BLaER1 (cell line): ENCODE measurements around the gene DGKB.

Source experiments
- H3K27ac ChIP-seq: shearing (Covaris generic); formaldehyde crosslinking; 2 replicates; pipeline ENCODE4 v1.8.1; 2022
- H3K27me3 ChIP-seq: shearing (Covaris generic); formaldehyde crosslinking; 2 replicates; pipeline ENCODE4 v1.8.1; 2022
- H3K36me3 ChIP-seq: shearing (Covaris generic); formaldehyde crosslinking; 2 replicates; pipeline ENCODE4 v1.8.1; 2022
- H3K4me1 ChIP-seq: shearing (Covaris generic); formaldehyde crosslinking; 2 replicates; pipeline ENCODE4 v1.8.1; 2022
- H3K4me2 ChIP-seq: shearing (Covaris generic); formaldehyde crosslinking; 2 replicates; pipeline ENCODE4 v1.8.1; 2022
- H3K4me3 ChIP-seq: shearing (Covaris generic); formaldehyde crosslinking; 2 replicates; pipeline ENCODE4 v1.8.1; 2022
- H3K9ac ChIP-seq: shearing (Covaris generic); formaldehyde crosslinking; 2 replicates; pipeline ENCODE4 v1.8.1; 2022
- H3K9me3 ChIP-seq: shearing (Covaris generic); formaldehyde crosslinking; 2 replicates; pipeline ENCODE4 v1.8.1; 2022
- H4K20me1 ChIP-seq: shearing (Covaris generic); formaldehyde crosslinking; 2 replicates; pipeline ENCODE4 v1.8.1; 2022
- Cebpa-rat ChIP-seq: shearing (Covaris generic); IDR thresholded peaks from 2 replicates; pipeline ENCODE4 v1.8.1; 2022

The DGKB gene

DNA sequence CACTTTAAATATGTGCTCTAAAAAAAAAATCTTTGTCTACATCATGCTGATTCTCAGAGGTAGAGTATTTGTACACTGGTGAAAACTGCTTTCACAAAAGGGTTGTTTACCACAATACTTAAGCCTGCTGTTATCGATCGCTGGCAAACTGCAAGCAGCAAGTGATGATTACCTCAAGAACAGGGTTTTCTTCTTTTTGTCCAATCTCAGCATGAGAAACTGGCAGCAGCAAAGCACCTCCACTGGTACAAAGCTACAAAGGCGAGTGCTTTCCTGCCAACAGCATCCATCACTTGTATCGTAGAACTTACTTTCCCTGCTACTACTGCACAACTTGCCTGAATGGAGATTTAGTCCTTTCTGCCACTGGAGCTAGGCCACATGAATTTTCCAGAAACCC is 276.5 kb downstream of the DGKB start:
- Histone ChIP-seq H3K27me3 (no peaks in the 10 kb centered on the region), H3K36me3 (no peaks in the 10 kb centered on the region), H3K27ac (no peak overlapping the region), H4K20me1 (no peaks in the 10 kb centered on the region), H3K4me2 (no peak overlapping the region), H3K4me3 (no peak overlapping the region), H3K9me3 (no peaks in the 10 kb centered on the region), H3K9ac (no peak overlapping the region), H3K4me1 (no peaks in the 10 kb centered on the region)
- TF ChIP-seq Cebpa-rat: no peak

DNA sequence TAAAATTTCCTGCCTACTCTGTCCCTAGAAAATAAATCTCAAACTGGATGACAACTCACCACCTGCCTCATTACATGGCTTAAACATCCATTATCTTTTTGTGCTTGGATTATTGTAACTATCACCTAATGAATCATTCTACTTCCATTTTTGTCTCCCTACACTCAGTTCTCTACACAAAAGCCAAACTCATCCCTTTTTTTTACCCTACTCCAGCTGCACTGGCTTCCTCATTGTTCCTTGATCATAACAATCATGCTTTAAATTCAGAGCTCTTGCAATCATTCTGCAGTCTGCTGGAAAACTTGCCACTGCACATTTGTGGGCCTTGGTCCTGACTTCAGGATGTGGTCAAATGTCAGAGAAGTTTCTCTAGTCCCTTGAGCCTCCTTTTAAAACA is 280.0 kb downstream of the DGKB start:
- Histone ChIP-seq H4K20me1 (no peaks in the 10 kb centered on the region), H3K4me3 (no peak overlapping the region), H3K9ac (no peak overlapping the region), H3K36me3 (no peaks in the 10 kb centered on the region), H3K27ac (no peak overlapping the region), H3K9me3 (no peaks in the 10 kb centered on the region), H3K4me2 (no peak overlapping the region), H3K4me1 (no peaks in the 10 kb centered on the region), H3K27me3 (no peaks in the 10 kb centered on the region)
- no peak for TF ChIP-seq Cebpa-rat

DNA sequence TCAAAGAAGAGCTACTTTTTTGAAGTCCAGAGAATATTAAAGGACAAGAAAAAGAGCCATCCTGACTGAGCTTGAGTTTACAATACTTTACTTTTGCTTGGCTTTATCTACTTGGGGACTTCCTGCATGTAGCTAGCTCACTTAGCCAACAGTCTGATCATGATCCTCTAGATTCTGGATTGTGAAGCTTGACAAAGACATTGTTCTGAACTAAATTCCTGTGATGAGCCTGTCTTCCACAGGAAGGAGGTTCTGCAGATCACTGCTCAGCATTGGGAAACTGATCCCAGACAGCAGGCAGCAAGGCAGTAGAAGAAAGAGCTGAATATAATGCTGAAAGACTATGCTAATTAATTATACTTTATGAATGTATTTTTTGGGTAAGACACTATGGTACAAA is 296.4 kb downstream of the DGKB start:
- Histone ChIP-seq H3K4me1 (no peaks in the 10 kb centered on the region), H3K9me3 (no peaks in the 10 kb centered on the region), H3K9ac (no peak overlapping the region), H4K20me1 (no peaks in the 10 kb centered on the region), H3K4me2 (no peak overlapping the region), H3K36me3 (no peaks in the 10 kb centered on the region), H3K27ac (no peak overlapping the region), H3K27me3 (no peaks in the 10 kb centered on the region), H3K4me3 (no peak overlapping the region)
- no peak for TF ChIP-seq Cebpa-rat

DNA sequence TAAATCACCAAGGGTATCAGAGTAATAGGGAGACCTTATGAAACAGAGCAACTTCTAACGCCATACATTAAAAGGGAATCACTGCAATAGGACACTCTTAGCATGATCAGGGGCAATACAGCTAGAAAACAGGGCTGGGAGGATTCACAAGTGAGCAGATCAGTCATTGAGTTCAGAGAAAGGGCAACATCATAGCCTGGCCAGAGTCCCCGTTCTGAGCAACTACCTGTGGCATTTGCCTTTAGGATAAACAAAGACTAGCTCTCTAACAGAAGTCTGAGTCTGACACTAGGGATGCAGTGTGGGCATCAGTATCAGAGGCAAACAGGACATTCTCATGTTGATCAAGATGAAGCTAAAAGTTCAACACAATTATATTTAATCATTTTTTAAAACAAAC is 297.9 kb downstream of the DGKB start:
- H3K27ac ChIP-seq: no peak overlapping the region
- H3K9ac ChIP-seq: no peak overlapping the region
- H3K27me3 ChIP-seq: no peaks in the 10 kb centered on the region
- no peaks in the 10 kb centered on the region for H4K20me1 ChIP-seq
- H3K4me3 ChIP-seq: no peak overlapping the region
- no peaks in the 10 kb centered on the region for H3K36me3 ChIP-seq
- H3K4me2 ChIP-seq: no peak overlapping the region
- H3K4me1 ChIP-seq: no peaks in the 10 kb centered on the region
- no peak for TF ChIP-seq Cebpa-rat
- H3K9me3 ChIP-seq: no peaks in the 10 kb centered on the region

DNA sequence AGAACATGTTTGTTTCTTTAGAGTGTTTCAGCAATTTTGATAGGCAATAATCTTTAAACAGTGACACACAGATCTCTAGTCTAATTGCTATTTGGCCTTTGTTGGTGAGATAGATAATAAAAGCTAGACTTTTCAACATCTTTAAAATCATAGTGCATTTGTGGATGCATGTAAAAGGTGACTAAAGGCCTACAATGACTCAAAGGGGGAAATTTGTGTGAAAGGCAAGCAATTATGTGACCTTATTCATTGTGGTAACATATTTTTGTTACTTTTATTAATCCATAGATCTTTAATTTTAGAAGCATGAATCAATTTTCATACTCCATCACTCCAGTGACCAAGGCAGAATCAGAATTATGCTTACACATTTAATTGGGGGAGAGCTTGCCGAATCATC is 299.7 kb downstream of the DGKB start:
- H3K4me2 ChIP-seq: no peak overlapping the region

DNA sequence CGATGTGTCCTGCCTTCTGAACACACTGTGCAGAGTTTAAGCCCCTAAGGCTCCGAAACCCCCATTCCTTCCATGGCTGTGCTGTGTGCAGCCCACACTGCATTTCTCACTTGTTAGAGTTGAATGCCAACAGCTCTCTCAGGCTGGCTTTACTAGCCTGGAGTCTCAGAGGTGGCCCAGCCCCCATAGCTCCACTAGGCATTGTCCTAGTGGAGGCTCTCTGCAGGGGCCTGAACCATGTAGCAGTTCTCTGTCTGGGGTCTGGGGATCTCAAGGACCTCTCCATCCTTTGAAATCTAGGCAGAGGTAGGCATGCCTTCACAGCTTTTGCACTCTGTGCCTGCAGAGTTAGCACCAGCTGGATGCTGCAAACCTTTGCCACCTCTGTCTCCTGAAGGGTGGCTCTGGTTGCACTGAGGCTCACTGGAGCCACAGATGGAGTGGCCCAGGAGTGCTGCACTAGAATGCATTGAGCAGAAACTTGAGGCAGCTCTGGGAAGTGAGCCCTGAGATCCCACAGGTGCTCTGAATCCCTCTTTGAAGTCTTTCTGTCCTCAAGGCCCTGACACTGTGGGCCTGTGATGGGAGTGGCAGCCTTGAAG is 301.7 kb downstream of the DGKB start:
- no peak overlapping the region for H3K27ac ChIP-seq
- no peaks in the 10 kb centered on the region for H3K27me3 ChIP-seq
- H3K4me3 ChIP-seq: no peak overlapping the region
- H3K4me1 ChIP-seq: no peaks in the 10 kb centered on the region
- no peaks in the 10 kb centered on the region for H4K20me1 ChIP-seq
- no peak overlapping the region for H3K4me2 ChIP-seq
- TF ChIP-seq Cebpa-rat: no peak
- H3K9me3 ChIP-seq: no peaks in the 10 kb centered on the region
- H3K9ac ChIP-seq: no peak overlapping the region
- H3K36me3 ChIP-seq: no peaks in the 10 kb centered on the region

More for the DNA sequence above, 299.7 kb downstream of the DGKB start:
- Histone ChIP-seq H3K4me3 (no peak overlapping the region), H3K36me3 (no peaks in the 10 kb centered on the region), H4K20me1 (no peaks in the 10 kb centered on the region), H3K9ac (no peak overlapping the region), H3K9me3 (no peaks in the 10 kb centered on the region), H3K27me3 (no peaks in the 10 kb centered on the region), H3K27ac (no peak overlapping the region), H3K4me1 (no peaks in the 10 kb centered on the region)
- TF ChIP-seq Cebpa-rat: no peak

DNA sequence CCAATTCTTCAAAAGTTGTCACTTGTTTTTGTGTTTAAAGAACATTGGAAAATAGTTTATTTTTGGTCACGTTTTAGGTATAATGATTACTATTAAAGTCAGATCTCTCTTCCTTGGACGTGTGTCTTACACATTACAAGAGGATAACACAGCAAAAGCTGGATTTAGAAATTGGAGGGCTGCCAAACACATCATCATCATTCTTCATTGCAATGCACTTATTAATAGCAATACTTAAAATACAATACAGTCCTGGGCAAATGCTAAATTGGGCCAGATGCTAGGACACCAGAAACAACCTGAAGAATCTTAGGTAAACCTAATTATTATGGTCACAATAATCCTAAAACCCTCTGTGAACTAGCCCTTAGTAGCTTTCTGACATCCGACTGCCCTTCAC is 303.6 kb downstream of the DGKB start:
- no peaks in the 10 kb centered on the region for H3K27me3 ChIP-seq
- H3K4me3 ChIP-seq: no peak overlapping the region
- H3K9me3 ChIP-seq: no peaks in the 10 kb centered on the region
- no peak overlapping the region for H3K9ac ChIP-seq
- no peaks in the 10 kb centered on the region for H4K20me1 ChIP-seq
- TF ChIP-seq Cebpa-rat: no peak
- no peaks in the 10 kb centered on the region for H3K4me1 ChIP-seq
- no peak overlapping the region for H3K27ac ChIP-seq
- H3K36me3 ChIP-seq: no peaks in the 10 kb centered on the region
- H3K4me2 ChIP-seq: no peak overlapping the region

DNA sequence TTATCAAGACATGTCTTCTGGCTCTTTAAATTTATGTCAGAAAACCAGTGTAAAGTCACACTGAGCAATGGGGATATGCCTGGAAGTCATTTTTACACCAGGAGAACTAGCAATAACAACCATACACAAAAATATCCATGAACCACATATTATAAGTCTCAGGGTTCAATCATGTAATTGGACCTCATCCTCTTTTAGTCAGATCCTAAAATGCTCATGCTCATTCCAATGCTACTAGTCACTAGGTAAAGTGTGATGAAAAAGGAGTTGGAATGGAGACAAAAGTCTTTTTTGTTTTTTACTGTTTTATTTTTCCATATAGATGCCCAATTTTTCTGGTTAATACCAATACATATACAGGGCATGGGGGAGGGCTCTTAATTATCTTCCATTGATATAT is 306.1 kb downstream of the DGKB start:
- Histone ChIP-seq H3K27ac (no peak overlapping the region), H3K36me3 (no peaks in the 10 kb centered on the region), H3K4me3 (no peak overlapping the region), H4K20me1 (no peaks in the 10 kb centered on the region), H3K9ac (no peak overlapping the region), H3K4me1 (no peaks in the 10 kb centered on the region), H3K4me2 (no peak overlapping the region), H3K9me3 (no peaks in the 10 kb centered on the region), H3K27me3 (no peaks in the 10 kb centered on the region)
- no peak for TF ChIP-seq Cebpa-rat

DNA sequence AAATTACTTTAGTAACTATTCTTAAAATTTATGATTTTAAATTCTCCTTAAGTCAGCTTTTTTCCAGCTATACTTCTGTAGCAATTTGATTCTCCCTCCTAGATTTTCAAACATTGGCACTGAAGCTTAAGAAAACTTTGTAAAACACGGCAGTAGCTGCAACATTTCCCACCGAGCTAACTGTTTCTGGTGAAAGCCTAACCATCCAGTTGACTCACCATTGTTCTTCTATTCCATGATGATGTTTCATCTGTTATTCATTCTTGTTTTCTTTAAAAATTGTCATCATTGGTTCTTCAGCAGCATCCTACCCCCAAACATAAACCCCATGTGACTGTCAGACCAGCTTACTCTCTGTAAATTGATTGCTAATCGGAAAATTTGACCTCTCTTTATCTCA is 312.3 kb downstream of the DGKB start:
- H3K9ac ChIP-seq: no peak overlapping the region
- no peaks in the 10 kb centered on the region for H4K20me1 ChIP-seq
- no peaks in the 10 kb centered on the region for H3K27me3 ChIP-seq
- TF ChIP-seq Cebpa-rat: no peak
- peaks cover 9% of the 10 kb centered on the region for H3K9me3 ChIP-seq
- H3K4me3 ChIP-seq: no peak overlapping the region
- no peaks in the 10 kb centered on the region for H3K36me3 ChIP-seq
- no peaks in the 10 kb centered on the region for H3K4me1 ChIP-seq
- no peak overlapping the region for H3K27ac ChIP-seq
- H3K4me2 ChIP-seq: no peak overlapping the region

DNA sequence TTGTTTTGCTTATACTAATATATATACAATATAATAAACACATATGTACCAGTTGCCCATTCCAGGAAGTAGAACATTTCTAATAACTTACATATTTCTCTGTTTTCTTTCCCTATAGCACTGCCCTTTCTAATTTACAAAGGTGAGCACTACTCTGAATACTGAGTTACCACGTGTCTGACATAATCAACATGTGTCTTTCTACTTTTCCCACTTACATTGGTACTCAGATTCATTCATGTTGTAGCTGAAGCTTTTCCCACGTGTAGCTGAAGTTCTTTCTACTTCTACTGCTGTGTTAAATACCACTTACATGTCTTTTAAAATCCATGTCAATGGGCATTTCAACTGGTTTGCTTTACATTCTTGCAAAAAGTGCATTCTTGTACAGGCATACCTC is 317.3 kb downstream of the DGKB start:
- Histone ChIP-seq H3K27ac (no peak overlapping the region), H3K27me3 (no peaks in the 10 kb centered on the region), H3K4me1 (no peaks in the 10 kb centered on the region), H3K36me3 (no peaks in the 10 kb centered on the region), H3K9me3 (peaks cover 10% of the 10 kb centered on the region), H3K4me3 (no peak overlapping the region), H3K4me2 (no peak overlapping the region), H3K9ac (no peak overlapping the region), H4K20me1 (no peaks in the 10 kb centered on the region)
- no peak for TF ChIP-seq Cebpa-rat

DNA sequence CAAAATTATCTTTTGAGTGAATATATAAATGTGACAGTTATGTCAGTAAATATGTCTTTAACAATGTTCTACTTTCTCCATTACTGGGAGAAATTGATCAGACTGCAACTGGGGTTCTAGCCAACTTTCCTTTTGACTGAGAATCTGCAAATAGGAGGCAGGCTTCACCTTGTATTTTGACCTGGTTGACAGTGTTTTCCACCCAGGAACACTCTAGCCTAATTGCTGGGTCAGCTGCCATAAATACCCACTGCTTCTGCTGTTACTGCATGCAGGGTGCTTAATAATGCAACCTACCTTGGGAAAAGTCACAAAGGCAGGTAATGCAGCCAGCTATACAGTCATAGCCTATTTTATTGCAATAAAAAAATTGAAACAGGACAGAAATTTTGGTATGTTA is 319.0 kb downstream of the DGKB start:
- no peak overlapping the region for H3K4me2 ChIP-seq
- TF ChIP-seq Cebpa-rat: no peak
- peaks cover 10% of the 10 kb centered on the region for H3K9me3 ChIP-seq
- no peak overlapping the region for H3K9ac ChIP-seq
- no peaks in the 10 kb centered on the region for H3K4me1 ChIP-seq
- no peak overlapping the region for H3K27ac ChIP-seq
- no peaks in the 10 kb centered on the region for H3K27me3 ChIP-seq
- no peaks in the 10 kb centered on the region for H3K36me3 ChIP-seq
- H3K4me3 ChIP-seq: no peak overlapping the region
- H4K20me1 ChIP-seq: no peaks in the 10 kb centered on the region
